HG02571 (cell line): ENCODE measurements around the gene CCDC93.
"Not testable (repeated sequence)": the region's sequence is repeated elsewhere in the genome, so short reads cannot be mapped to it uniquely, and the experiment has no call there.

ENCODE experiments used
- ATAC-seq: cut with Tn5 transposase; IDR thresholded peaks from one replicate; pipeline ENCODE4 v1.9.1; 2021; ENCODE audit warnings: mild to moderate bottlenecking, moderate library complexity; ENCODE audit not compliant: unreplicated experiment

Gene CCDC93

GRCh38 chr2:117923471-117923870 is 90.4 kb downstream of the CCDC93 start:
- ATAC-seq, result not testable (repeated sequence)

GRCh38 chr2:117921520-117921919 is 92.3 kb downstream of the CCDC93 start:
- ATAC-seq, result no peak

GRCh38 chr2:117918608-117919007 is 95.3 kb downstream of the CCDC93 start:
- ATAC-seq, result no peak

- ATAC-seq, result no peak
Measured at GRCh38 chr2:117917223-117917917, 96.5 kb downstream of the CCDC93 start.

- no peak for ATAC-seq
Measured at GRCh38 chr2:117902933-117903332, 110.9 kb downstream of the CCDC93 start.

- no peak for ATAC-seq
Measured at GRCh38 chr2:117888897-117889296, 125.0 kb downstream of the CCDC93 start.

GRCh38 chr2:117885308-117885707 is 128.6 kb downstream of the CCDC93 start:
- no peak for ATAC-seq

- no peak for ATAC-seq
Measured at GRCh38 chr2:117879003-117879402, 134.9 kb downstream of the CCDC93 start.

GRCh38 chr2:117875786-117876185 is 138.1 kb downstream of the CCDC93 start:
- ATAC-seq, result no peak
